K562 (cell line): ENCODE results near the gene MEF2D.

Experiments
- CAMTA2 ChIP-seq: fragments of 250-450 bp; sonication (Bioruptor Pico); conservative IDR thresholded peaks from 2 replicates; pipeline ENCODE4 v1.5.1; 2022
- CTCF ChIP-seq, 3 experiments: IDR thresholded peaks in 2 of 3; conservative IDR thresholded peaks in 1 of 3; 2 replicates each; pipeline ENCODE4 v1.5.1; 2011 to 2012; ENCODE audit warnings: low read length in 3 of 3, mild to moderate bottlenecking in 3 of 3, control low read depth in 2 of 3, improper control_type of control experiment in 1 of 3, inconsistent platforms in 1 of 3, low read depth in 1 of 3, mixed read lengths in 1 of 3, moderate library complexity in 1 of 3; ENCODE audit not compliant: insufficient read depth in 2 of 3
- FOXM1 ChIP-seq, 2 experiments: fragments of 450-650 bp in 1 of 2; sonication (generic) in 1 of 2; formaldehyde crosslinking in 1 of 2; IDR thresholded peaks; 2 replicates each; pipeline versions ENCODE4 v1.6.1 to v1.9.0; 2017 to 2022; ENCODE audit warnings: low read depth in 2 of 2, mild to moderate bottlenecking in 2 of 2, missing genetic modification reagents in 1 of 2, moderate library complexity in 1 of 2
- GATA2 ChIP-seq: sonication (generic); formaldehyde crosslinking; IDR thresholded peaks from 2 replicates; pipeline ENCODE4 v1.4.0; 2020; ENCODE audit warnings: mild to moderate bottlenecking, missing genetic modification reagents
- JUN ChIP-seq, 2 experiments: sonication (generic) in 1 of 2; formaldehyde crosslinking in 1 of 2; IDR thresholded peaks; 2 replicates each; pipeline versions ENCODE4 v1.6.1 to v1.8.0; 2012 to 2022; ENCODE audit warnings: borderline replicate concordance in 2 of 2, mild to moderate bottlenecking in 2 of 2, improper control_type of control experiment in 1 of 2, low read depth in 1 of 2, low read length in 1 of 2, missing genetic modification reagents in 1 of 2
- KDM4B ChIP-seq, 2 experiments: fragments of 450-650 bp in 1 of 2; sonication (generic) in 1 of 2; IDR thresholded peaks; 2 replicates each; pipeline ENCODE4 v1.6.1; 2016 to 2017; ENCODE audit warnings: borderline replicate concordance in 2 of 2, antibody characterized with exemption in 1 of 2, low read depth in 1 of 2, mild to moderate bottlenecking in 1 of 2
- MBD2 ChIP-seq: sonication (generic); IDR thresholded peaks from 2 replicates; pipeline ENCODE4 v1.6.1; 2016; ENCODE audit warnings: low read depth, borderline replicate concordance
- PRPF4 ChIP-seq: fragments of 200-400 bp; formaldehyde crosslinking; IDR thresholded peaks from one replicate; pipeline ENCODE4 v1.6.1; 2017; ENCODE audit warnings: low read length, low read depth, mild to moderate bottlenecking; ENCODE audit not compliant: insufficient read depth, poor library complexity, severe bottlenecking
- RFX5 ChIP-seq: IDR thresholded peaks from 2 replicates; pipeline ENCODE4 v1.6.1; 2011; ENCODE audit warnings: low read depth, mild to moderate bottlenecking, improper control_type of control experiment, low read length
- STAT5B ChIP-seq: fragments of 250-450 bp; sonication (Bioruptor Pico); IDR thresholded peaks from 2 replicates; pipeline ENCODE4 v1.8.0; 2021; ENCODE audit warnings: mild to moderate bottlenecking, inconsistent platforms
- TBP ChIP-seq: optimal IDR thresholded peaks from 2 replicates; pipeline ENCODE3; 2011; ENCODE audit warnings: low read depth, low read length, improper control_type of control experiment
- TCF3 ChIP-seq: sonication (generic); formaldehyde crosslinking; IDR thresholded peaks from 2 replicates; pipeline ENCODE4 v1.4.0; 2020; ENCODE audit warnings: mild to moderate bottlenecking, missing genetic modification reagents
- TEAD4 ChIP-seq, 2 experiments: sonication (generic) in 1 of 2; formaldehyde crosslinking in 1 of 2; IDR thresholded peaks; 2 replicates each; pipeline versions ENCODE4 v1.6.1 to v1.8.0; 2012 to 2022; ENCODE audit warnings: borderline replicate concordance in 1 of 2, inconsistent platforms in 1 of 2, low read length in 1 of 2, mild to moderate bottlenecking in 1 of 2, missing genetic modification reagents in 1 of 2
- U2AF2 ChIP-seq: fragments of 200-400 bp; formaldehyde crosslinking; optimal IDR thresholded peaks from 2 replicates; pipeline ENCODE3; 2017; ENCODE audit warnings: low read depth, mild to moderate bottlenecking, low read length

GRCh38 chr1:156429313-156430060 is 71.1 kb downstream of the MEF2D start:
- TF ChIP-seq STAT5B (no peak), TBP (no peak), MBD2 (no peak), GATA2 (CRISPR knock-in tag) (no peak), TEAD4 (IDR thresholded peaks at IDR 0.05; ENCODE audit: low read length) (no peak), TEAD4 (CRISPR knock-in tag; IDR thresholded peaks at IDR 0.05; ENCODE audit: borderline replicate concordance) (no peak), CAMTA2 (CRISPR knock-in tag) (no peak), TCF3 (CRISPR knock-in tag) (no peak), CTCF (IDR thresholded peaks at IDR 0.05 in 2 of 3, conservative IDR thresholded peaks at IDR 0.05 in 1 of 3; ENCODE audit: insufficient read depth in 2 of 3, low read depth in 1 of 3, low read length in 3 of 3) (no peak), RFX5 (no peak), PRPF4 (no peak), U2AF2 (no peak), KDM4B (IDR thresholded peaks at IDR 0.05; ENCODE audit: borderline replicate concordance in 2 of 2, low read depth in 1 of 2) (no peak), JUN (IDR thresholded peaks at IDR 0.05; ENCODE audit: borderline replicate concordance, low read depth, low read length) (no peak), JUN (CRISPR knock-in tag; IDR thresholded peaks at IDR 0.05; ENCODE audit: borderline replicate concordance) (no peak), FOXM1 (IDR thresholded peaks at IDR 0.05; ENCODE audit: low read depth) (no peak), FOXM1 (CRISPR knock-in tag; IDR thresholded peaks at IDR 0.05; ENCODE audit: low read depth) (no peak)
